Measurements from ENCODE around the gene RBP5.

Gene RBP5

DNA sequence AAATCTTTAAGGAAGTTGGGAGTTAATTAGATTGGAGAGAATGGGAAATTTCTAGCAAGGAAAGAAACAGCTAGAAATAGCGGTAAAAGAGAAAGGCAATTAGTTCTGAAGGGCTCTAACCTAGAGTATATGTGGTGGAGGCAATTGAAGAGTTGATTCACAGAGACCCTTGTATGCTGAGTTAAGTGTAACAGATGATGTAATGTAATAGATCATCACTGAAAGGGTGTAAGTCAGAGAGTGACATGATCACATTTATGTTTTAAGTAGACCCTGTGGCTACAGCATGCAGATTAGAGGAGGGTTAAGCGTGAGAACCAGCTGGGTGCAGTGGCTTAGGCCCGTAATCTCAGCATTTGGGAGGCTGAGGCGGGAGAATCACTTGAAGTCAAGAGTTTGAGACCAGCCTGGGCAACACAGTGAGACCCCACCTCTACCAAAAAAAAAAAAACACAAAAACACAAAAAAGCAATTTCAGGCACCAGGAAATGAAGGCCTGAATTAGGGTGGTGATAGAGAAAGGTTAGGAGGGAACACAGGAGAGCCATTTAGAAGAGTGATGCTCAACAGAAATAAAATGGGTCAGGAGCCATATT is 3.0 kb downstream of the RBP5 start:
- POLR2A ChIA-PET: no interaction called here
- Histone ChIP-seq H3K27ac (ENCODE audit: extremely low read depth, low read depth, low read length) (no peak overlapping the region), H3K4me3 (ENCODE audit: low read depth, low read length) (no peak overlapping the region), H3K4me1 (ENCODE audit: control insufficient read depth, insufficient read depth, low read length) (peaks cover 3% of the 10 kb centered on the region; the same call in 1 of the 2 replicates), H3K36me3 (ENCODE audit: control insufficient read depth in 2 of 2, insufficient read depth in 1 of 2, low read length in 2 of 2) (no peaks in the 10 kb centered on the region), H3K9me3 (ENCODE audit: control insufficient read depth, insufficient read depth, low read depth, low read length) (no peaks in the 10 kb centered on the region)
- CTCF ChIA-PET: interaction anchor here (0.6 to 4.8 kb wide), 4 partner anchors 9 to 69 kb away, joined by 3 to 46 read pairs (median 7); partner anchors contain the start of gene C1RL
- TF ChIP-seq ZIC2 (tag by site-specific recombination; IDR thresholded peaks at IDR 0.05) (no peak), ZNF585B (tag by site-specific recombination; IDR thresholded peaks at IDR 0.05) (no peak), ZNF24 (tag by site-specific recombination; IDR thresholded peaks at IDR 0.05) (no peak), ZNF121 (tag by site-specific recombination; IDR thresholded peaks at IDR 0.05) (peak; percentile 63), ZNF214 (tag by site-specific recombination; IDR thresholded peaks at IDR 0.05; ENCODE audit: borderline replicate concordance) (no peak), KLF10 (tag by site-specific recombination; IDR thresholded peaks at IDR 0.05) (no peak), MEIS1 (CRISPR knock-in tag; IDR thresholded peaks at IDR 0.05; ENCODE audit: borderline replicate concordance) (no peak), ZNF513 (tag by site-specific recombination; IDR thresholded peaks at IDR 0.05) (no peak), ZNF223 (tag by site-specific recombination; IDR thresholded peaks at IDR 0.05) (no peak), ZNF48 (tag by site-specific recombination; IDR thresholded peaks at IDR 0.05) (no peak), ZNF140 (tag by site-specific recombination; IDR thresholded peaks at IDR 0.05) (no peak), TSHZ1 (tag by site-specific recombination; IDR thresholded peaks at IDR 0.05; ENCODE audit: borderline replicate concordance) (no peak), ZBTB21 (tag by site-specific recombination; IDR thresholded peaks at IDR 0.05) (peak; percentile 8; the same call in 1 of the 2 replicates), ZNF133 (tag by site-specific recombination; IDR thresholded peaks at IDR 0.05) (no peak), ZFHX2 (tag by site-specific recombination; conservative IDR thresholded peaks at IDR 0.05) (no peak), ZNF624 (tag by site-specific recombination; IDR thresholded peaks at IDR 0.05) (no peak), ZNF184 (tag by site-specific recombination; IDR thresholded peaks at IDR 0.05) (no peak), ZNF311 (tag by site-specific recombination; IDR thresholded peaks at IDR 0.05; ENCODE audit: borderline replicate concordance) (no peak), ZNF404 (tag by site-specific recombination; IDR thresholded peaks at IDR 0.05) (no peak), ZBTB8A (tag by site-specific recombination; IDR thresholded peaks at IDR 0.05) (no peak), OSR2 (tag by site-specific recombination; IDR thresholded peaks at IDR 0.05) (no peak), ZNF626 (tag by site-specific recombination; IDR thresholded peaks at IDR 0.05) (no peak), ZSCAN18 (tag by site-specific recombination; IDR thresholded peaks at IDR 0.05) (no peak), ZNF544 (tag by site-specific recombination; IDR thresholded peaks at IDR 0.05) (no peak), ZNF777 (tag by site-specific recombination; IDR thresholded peaks at IDR 0.05; ENCODE audit: borderline replicate concordance) (no peak)
- TF ChIP-seq, protein P1, sequence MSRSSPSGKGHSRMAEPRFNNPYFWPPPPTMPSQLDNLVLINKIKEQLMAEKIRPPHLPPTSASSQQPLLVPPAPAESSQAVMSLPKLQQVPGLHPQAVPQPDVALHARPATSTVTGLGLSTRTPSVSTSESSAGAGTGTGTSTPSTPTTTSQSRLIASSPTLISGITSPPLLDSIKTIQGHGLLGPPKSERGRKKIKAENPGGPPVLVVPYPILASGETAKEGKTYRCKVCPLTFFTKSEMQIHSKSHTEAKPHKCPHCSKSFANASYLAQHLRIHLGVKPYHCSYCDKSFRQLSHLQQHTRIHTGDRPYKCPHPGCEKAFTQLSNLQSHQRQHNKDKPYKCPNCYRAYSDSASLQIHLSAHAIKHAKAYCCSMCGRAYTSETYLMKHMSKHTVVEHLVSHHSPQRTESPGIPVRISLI (tag by site-specific recombination; IDR thresholded peaks at IDR 0.05): no peak
- TF ChIP-seq, protein P2, sequence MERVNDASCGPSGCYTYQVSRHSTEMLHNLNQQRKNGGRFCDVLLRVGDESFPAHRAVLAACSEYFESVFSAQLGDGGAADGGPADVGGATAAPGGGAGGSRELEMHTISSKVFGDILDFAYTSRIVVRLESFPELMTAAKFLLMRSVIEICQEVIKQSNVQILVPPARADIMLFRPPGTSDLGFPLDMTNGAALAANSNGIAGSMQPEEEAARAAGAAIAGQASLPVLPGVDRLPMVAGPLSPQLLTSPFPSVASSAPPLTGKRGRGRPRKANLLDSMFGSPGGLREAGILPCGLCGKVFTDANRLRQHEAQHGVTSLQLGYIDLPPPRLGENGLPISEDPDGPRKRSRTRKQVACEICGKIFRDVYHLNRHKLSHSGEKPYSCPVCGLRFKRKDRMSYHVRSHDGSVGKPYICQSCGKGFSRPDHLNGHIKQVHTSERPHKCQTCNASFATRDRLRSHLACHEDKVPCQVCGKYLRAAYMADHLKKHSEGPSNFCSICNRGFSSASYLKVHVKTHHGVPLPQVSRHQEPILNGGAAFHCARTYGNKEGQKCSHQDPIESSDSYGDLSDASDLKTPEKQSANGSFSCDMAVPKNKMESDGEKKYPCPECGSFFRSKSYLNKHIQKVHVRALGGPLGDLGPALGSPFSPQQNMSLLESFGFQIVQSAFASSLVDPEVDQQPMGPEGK (tag by site-specific recombination; IDR thresholded peaks at IDR 0.05): no peak
- TF ChIP-seq, protein P3, sequence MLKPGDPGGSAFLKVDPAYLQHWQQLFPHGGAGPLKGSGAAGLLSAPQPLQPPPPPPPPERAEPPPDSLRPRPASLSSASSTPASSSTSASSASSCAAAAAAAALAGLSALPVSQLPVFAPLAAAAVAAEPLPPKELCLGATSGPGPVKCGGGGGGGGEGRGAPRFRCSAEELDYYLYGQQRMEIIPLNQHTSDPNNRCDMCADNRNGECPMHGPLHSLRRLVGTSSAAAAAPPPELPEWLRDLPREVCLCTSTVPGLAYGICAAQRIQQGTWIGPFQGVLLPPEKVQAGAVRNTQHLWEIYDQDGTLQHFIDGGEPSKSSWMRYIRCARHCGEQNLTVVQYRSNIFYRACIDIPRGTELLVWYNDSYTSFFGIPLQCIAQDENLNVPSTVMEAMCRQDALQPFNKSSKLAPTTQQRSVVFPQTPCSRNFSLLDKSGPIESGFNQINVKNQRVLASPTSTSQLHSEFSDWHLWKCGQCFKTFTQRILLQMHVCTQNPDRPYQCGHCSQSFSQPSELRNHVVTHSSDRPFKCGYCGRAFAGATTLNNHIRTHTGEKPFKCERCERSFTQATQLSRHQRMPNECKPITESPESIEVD (tag by site-specific recombination; IDR thresholded peaks at IDR 0.05): no peak
